ENCODE results near the gene SRCAP. TPM values are rescaled to one million over a fixed set of nuclear protein-coding genes. Genes with fewer than 3 reads are reported as not detected.

Gene SRCAP
- polyA plus RNA-seq, 3 donors, result 38.6 to 55.8 (median 43.9) TPM

DNA sequence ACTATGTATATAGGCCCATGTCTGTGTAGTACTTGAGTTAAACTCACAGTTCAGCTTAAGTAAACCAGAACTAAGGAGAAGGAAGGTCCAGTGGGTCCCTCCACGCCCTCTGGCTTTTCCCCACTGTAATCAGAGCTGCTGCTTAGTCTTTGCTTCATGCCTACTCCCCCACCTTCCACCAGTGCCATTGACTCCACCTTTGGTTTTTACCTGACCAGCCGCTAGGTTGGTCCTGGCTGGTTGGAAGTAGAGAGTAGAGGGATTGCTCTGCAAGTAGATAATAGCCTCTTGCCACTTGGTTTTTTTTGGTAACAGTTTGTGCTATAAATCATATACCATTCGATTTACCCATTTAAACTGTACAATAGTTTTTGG, 26.4 kb downstream of the SRCAP start:
- no peak for DNase-seq

DNA sequence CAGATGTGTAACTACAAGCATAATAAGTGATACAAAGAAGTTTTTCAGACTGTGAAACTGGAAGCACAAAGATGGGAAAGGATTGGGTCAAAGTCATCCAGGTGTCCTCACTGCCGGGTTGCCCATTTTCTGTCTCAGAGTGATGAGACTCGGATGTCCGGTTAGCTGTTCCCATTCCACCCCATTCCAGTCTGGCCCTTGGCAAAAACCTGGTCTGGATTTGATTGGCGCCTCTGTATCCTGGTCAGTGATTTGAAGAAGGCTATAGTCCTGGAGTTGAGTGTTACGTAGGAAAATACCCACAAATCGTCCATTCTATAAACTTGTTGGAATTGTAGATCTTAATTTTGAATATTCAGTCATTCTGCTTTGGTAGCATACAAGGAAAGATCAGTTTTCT, 29.4 kb downstream of the SRCAP start:
- DNase-seq, result no peak

GRCh38 chr16:30728899-30729672, 30.1 kb downstream of the SRCAP start:
- no peak for DNase-seq

DNA sequence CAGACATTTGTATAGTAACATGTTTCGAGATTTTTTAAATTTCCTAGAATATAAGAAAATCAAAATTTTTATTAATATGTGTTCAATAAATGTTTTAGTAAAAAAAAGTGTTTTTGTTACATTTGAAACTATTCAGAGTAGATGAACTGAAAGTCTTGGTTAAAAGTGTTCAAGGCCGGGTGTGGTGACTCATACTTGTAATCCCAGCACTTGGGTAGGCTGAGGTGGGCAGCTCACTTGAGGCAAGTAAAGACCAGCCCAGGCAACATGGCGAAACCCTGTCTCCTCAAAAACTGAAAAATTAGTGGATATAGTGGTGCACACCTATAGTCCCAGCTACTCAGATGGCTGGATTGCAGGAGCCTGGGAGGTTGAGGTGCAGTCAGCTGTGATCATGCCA, 32.4 kb downstream of the SRCAP start:
- DNase-seq, result no peak

- no peak for DNase-seq
Measured at GRCh38 chr16:30736995-30737793, 38.2 kb downstream of the SRCAP start.

GRCh38 chr16:30737794-30738648, 39.0 kb downstream of the SRCAP start:
- no peak for DNase-seq

- no peak for DNase-seq
Measured at GRCh38 chr16:30738984-30739951, 40.3 kb downstream of the SRCAP start.

DNA sequence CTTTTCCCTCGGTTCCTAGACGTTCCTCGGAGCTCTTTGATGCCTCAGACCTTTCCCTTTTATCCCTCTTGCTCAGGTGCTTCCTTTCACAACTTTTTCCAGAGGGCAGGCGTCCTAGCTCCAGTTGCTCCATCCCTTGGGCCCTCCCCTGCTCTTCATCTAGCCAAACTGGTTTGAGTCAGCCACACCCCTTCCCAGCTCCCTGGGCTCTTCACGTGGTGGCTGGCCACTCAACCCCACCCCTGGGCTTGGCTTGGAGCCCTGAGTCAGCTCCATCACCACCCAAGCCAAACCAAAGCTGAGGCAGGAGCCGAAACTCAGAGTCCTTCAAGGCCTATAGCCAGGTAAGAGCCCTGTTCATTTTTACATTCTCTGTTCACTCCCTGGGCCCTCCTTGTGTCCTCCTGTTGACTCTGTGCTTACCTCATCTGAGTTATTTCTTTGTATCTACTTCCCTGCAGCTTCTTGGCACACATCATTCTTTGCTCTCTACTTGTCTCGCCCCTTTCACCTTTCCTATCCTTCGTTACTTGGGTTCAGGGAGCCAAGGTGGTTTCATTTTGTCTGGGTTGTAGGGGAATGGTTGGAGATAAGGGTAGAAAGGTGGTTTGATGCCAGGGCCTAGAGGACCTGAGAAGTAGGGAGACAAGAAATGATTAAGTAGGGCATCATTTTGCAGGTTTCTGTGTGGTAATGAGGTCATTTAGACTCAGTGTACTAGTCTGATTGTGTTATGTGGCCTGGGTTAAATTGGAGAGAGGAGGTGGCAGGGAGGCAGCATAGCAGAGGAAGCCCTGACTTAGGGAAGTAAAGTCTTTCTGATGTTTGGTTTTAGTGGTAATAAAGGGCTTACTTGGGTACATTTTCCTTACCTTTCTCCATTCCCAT, 41.6 kb downstream of the SRCAP start:
- peak; percentile 30 for DNase-seq

GRCh38 chr16:30741461-30741914, 42.5 kb downstream of the SRCAP start:
- peak; percentile 8 for DNase-seq

- no peak for DNase-seq
Measured at GRCh38 chr16:30743716-30744115, 44.7 kb downstream of the SRCAP start.

DNA sequence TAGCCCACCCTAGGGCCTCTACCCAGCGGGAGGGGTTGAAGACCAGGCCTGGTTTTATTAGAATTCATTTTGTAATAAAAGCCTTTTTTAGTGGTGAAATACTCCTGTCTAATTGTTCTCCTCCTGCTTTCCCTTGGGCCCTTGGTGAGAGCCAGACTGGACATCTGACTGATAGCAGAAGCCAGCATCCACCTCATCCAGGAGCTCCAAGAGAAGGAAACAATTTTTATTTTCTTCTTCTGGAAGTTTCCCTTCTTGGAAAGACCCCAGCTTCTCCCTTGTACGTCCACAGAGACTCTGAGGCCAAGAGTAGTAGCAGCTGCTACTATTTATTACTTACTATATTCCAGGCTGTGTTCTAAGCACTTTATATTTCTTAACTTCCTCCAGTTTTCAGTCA, 45.2 kb downstream of the SRCAP start:
- DNase-seq, result no peak

GRCh38 chr16:30745082-30745481, 46.1 kb downstream of the SRCAP start:
- DNase-seq, result no peak

DNA sequence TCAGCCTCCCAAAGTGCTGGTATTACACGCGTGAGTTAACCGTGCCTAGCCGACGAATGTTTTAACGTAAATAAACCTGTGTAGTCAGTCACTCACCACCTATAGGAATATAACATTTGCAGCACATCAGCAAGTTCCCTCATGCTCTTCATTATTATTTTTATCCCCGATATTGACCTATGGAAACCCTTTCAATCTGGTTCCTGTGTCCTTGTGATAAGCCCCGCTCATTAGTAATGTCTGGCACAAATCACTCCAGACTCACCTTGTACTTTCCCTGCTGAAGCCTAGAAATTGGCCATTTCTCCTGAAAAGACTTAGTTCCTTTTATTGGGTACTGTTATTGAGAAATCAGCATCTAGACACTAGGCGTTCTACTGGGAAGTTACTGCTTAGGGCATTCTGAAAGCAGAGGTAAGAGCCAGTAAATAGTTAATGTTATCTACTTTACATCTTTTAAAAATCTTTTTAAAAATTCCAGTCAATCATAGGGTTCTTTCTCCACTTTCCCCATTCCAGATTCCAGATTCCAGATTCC, 47.7 kb downstream of the SRCAP start:
- no peak for DNase-seq

- DNase-seq, result no peak
Measured at GRCh38 chr16:30747331-30747730, 48.4 kb downstream of the SRCAP start.

GRCh38 chr16:30747799-30748633, 49.0 kb downstream of the SRCAP start, which contains the start of gene PHKG2:
TSS of gene PHKG2 (plus strand) at chr16:30748425. CDS start at chr16:30748821, 396 bp downstream.
- peak; percentile 99 for DNase-seq

- DNase-seq, result peak; percentile 20
Measured at GRCh38 chr16:30748634-30749445, 49.9 kb downstream of the SRCAP start.

DNA sequence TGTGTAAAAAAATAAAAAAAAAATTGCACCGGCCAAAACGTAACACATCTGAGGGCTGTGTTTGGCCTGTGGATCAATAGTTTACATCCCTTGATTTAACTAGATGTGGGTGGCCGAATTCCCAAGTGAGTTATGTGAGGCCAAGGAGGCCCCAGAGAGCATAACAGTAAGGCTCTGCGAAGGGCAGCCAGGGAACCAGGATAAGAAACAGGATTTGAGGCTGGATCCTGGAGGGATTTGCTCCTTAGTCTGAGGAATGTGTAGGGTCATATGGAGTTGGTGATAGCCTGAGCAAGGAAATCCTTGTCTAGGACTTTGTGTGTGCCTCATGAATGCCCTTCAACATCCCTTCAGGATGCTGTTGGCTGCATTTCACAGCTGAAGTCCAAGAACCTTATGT, 51.2 kb downstream of the SRCAP start:
- no peak for DNase-seq
